ENCODE measurements around the gene SYCP2L. TPM values are rescaled to one million over a fixed set of nuclear protein-coding genes. Genes with fewer than 3 reads are reported as not detected.

SYCP2L gene
- total and polyA plus RNA-seq, 2 experiments from 2014 or later, result 10.5 to 11.0 TPM

GRCh38 chr6:10877871-10878270 is 9.0 kb upstream of the SYCP2L start:
- Mint-ChIP-seq H3K27ac (no peak overlapping the region), H3K4me3 (no peak overlapping the region), H3K4me1 (peaks cover 4% of the 10 kb centered on the region; the same call in 2 of the 3 replicates), H3K9me3 (no peaks in the 10 kb centered on the region), H3K36me3 (ENCODE audit: low read depth) (no peaks in the 10 kb centered on the region), H3K27me3 (ENCODE audit: insufficient read depth, low read depth, poor library complexity) (peaks cover 43% of the 10 kb centered on the region)
- H2AFZ ChIP-seq, result no peak overlapping the region
- no peak for TF ChIP-seq CREB1 (CRISPR knock-in tag; IDR thresholded peaks at IDR 0.05; ENCODE audit: low read depth)
- no peak for TF ChIP-seq EZH2phosphoT487 (IDR thresholded peaks at IDR 0.05; ENCODE audit: unreplicated experiment)
- no peak for TF ChIP-seq POLR2AphosphoS5 (IDR thresholded peaks at IDR 0.05; ENCODE audit: low read depth)
- no peak for TF ChIP-seq ZNF114 (CRISPR knock-in tag; IDR thresholded peaks at IDR 0.05)
- TF ChIP-seq REST (IDR thresholded peaks at IDR 0.05; ENCODE audit: unreplicated experiment), result no peak
- no peak for TF ChIP-seq EZH2 (IDR thresholded peaks at IDR 0.05; ENCODE audit: low read depth, unreplicated experiment)
- TF ChIP-seq NANOG (IDR thresholded peaks at IDR 0.05; ENCODE audit: borderline replicate concordance), result no peak
- no peak for TF ChIP-seq ZNF331 (CRISPR knock-in tag; IDR thresholded peaks at IDR 0.05; ENCODE audit: low read depth)
- no peak for TF ChIP-seq ZNF462 (CRISPR knock-in tag; IDR thresholded peaks at IDR 0.05)
- TF ChIP-seq JUNB (IDR thresholded peaks at IDR 0.05; ENCODE audit: unreplicated experiment), result no peak
- TF ChIP-seq, protein P1, sequence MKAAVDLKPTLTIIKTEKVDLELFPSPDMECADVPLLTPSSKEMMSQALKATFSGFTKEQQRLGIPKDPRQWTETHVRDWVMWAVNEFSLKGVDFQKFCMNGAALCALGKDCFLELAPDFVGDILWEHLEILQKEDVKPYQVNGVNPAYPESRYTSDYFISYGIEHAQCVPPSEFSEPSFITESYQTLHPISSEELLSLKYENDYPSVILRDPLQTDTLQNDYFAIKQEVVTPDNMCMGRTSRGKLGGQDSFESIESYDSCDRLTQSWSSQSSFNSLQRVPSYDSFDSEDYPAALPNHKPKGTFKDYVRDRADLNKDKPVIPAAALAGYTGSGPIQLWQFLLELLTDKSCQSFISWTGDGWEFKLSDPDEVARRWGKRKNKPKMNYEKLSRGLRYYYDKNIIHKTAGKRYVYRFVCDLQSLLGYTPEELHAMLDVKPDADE (IDR thresholded peaks at IDR 0.05), result no peak
- TF ChIP-seq, protein P2, sequence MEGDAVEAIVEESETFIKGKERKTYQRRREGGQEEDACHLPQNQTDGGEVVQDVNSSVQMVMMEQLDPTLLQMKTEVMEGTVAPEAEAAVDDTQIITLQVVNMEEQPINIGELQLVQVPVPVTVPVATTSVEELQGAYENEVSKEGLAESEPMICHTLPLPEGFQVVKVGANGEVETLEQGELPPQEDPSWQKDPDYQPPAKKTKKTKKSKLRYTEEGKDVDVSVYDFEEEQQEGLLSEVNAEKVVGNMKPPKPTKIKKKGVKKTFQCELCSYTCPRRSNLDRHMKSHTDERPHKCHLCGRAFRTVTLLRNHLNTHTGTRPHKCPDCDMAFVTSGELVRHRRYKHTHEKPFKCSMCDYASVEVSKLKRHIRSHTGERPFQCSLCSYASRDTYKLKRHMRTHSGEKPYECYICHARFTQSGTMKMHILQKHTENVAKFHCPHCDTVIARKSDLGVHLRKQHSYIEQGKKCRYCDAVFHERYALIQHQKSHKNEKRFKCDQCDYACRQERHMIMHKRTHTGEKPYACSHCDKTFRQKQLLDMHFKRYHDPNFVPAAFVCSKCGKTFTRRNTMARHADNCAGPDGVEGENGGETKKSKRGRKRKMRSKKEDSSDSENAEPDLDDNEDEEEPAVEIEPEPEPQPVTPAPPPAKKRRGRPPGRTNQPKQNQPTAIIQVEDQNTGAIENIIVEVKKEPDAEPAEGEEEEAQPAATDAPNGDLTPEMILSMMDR (conservative IDR thresholded peaks at IDR 0.05; ENCODE audit: low read depth in 2 of 2), result no peak
- no peak for TF ChIP-seq STAT1 (IDR thresholded peaks at IDR 0.05; ENCODE audit: unreplicated experiment)
- no peaks in the 10 kb centered on the region for H3K36me3 ChIP-seq (ENCODE audit: insufficient read depth)
- H3K4me3 ChIP-seq, result no peak overlapping the region
- 0 out of 2 replicates have a peak, but pooled peaks cover 2% of the 10 kb centered on the region for H3F3A ChIP-seq (replicated peaks; ENCODE audit: low read depth)
- H4K20me1 ChIP-seq (replicated peaks; ENCODE audit: insufficient read depth), result no peaks in the 10 kb centered on the region
- no peak overlapping the region for H3K4me2 ChIP-seq
- H3K79me2 ChIP-seq (replicated peaks; ENCODE audit: insufficient read depth), result no peaks in the 10 kb centered on the region
- H3K9me2 ChIP-seq (ENCODE audit: insufficient read depth), result no peaks in the 10 kb centered on the region
- ATAC-seq (no peak), DNase-seq (ENCODE audit: low spot score) (no peak)
- 0 out of 2 replicates have a peak, but pooled peaks cover 6% of the 10 kb centered on the region for H3K4me1 ChIP-seq (ENCODE audit: insufficient read depth)
- no peak overlapping the region for H3K27ac ChIP-seq (ENCODE audit: low read depth)
- peaks cover 44% of the 10 kb centered on the region for H3K27me3 ChIP-seq (ENCODE audit: insufficient read depth)
